Stimulated activated CD8-positive, alpha-beta memory T cell treated with anti-CD3 and anti-CD28 coated beads, Interleukin-2, amount 100 ng/mL, for 48 hours (primary cell): ENCODE data around the gene UBQLNL.

Source experiments
- DNase-seq, 2 donors: peaks; one replicate each; pipeline ENCODE4 v3.0.0-alpha.2; 2020; ENCODE audit warnings: low read depth in 2 of 2

The UBQLNL gene

GRCh38 chr11:5516599-5516998 lies at the start of gene UBQLNL:
Gene UBQLNL, minus strand, starts transcription at chr11:5516699. Its CDS starts 258 bp downstream, at chr11:5516441.
- no peak for DNase-seq

GRCh38 chr11:5564259-5565019 lies 47.9 kb upstream of the UBQLNL start:
- no peak for DNase-seq

- DNase-seq, result no peak
Measured at GRCh38 chr11:5557751-5558150, 41.3 kb upstream of the UBQLNL start.

- no peak for DNase-seq
Measured at GRCh38 chr11:5556596-5557188, 40.2 kb upstream of the UBQLNL start.

GRCh38 chr11:5553343-5553742 lies 36.8 kb upstream of the UBQLNL start:
- no peak for DNase-seq

- no peak for DNase-seq
Measured at GRCh38 chr11:5550440-5551095, 34.1 kb upstream of the UBQLNL start.

- DNase-seq, result no peak
Measured at GRCh38 chr11:5548440-5548839, 31.9 kb upstream of the UBQLNL start, which contains the start of gene OR52H1. Gene OR52H1, minus strand, starts transcription at chr11:5548540. Its CDS starts 3,035 bp downstream, at chr11:5545505.

- DNase-seq, result no peak
Measured at GRCh38 chr11:5547982-5548381, 31.5 kb upstream of the UBQLNL start.

GRCh38 chr11:5546457-5546856 lies 30.0 kb upstream of the UBQLNL start:
- no peak for DNase-seq

- DNase-seq, result no peak
Measured at GRCh38 chr11:5541427-5541826, 24.9 kb upstream of the UBQLNL start.

- no peak for DNase-seq
Measured at GRCh38 chr11:5536482-5536881, 20.0 kb upstream of the UBQLNL start.

GRCh38 chr11:5534046-5534445 lies 17.5 kb upstream of the UBQLNL start:
- DNase-seq, result no peak

- DNase-seq, result no peak
Measured at GRCh38 chr11:5531053-5531831, 14.7 kb upstream of the UBQLNL start.

- no peak for DNase-seq
Measured at GRCh38 chr11:5528495-5528894, 12.0 kb upstream of the UBQLNL start.

- DNase-seq, result no peak
Measured at GRCh38 chr11:5527716-5528115, 11.2 kb upstream of the UBQLNL start.

- no peak for DNase-seq
Measured at GRCh38 chr11:5524756-5525155, 8.3 kb upstream of the UBQLNL start.

GRCh38 chr11:5522308-5522707 lies 5.8 kb upstream of the UBQLNL start:
- DNase-seq, result no peak

GRCh38 chr11:5521540-5521939 lies 5.0 kb upstream of the UBQLNL start:
- DNase-seq, result no peak

GRCh38 chr11:5514841-5515240 lies 1.7 kb downstream of the UBQLNL start:
- DNase-seq, result no peak

GRCh38 chr11:5509803-5510202 lies 6.7 kb downstream of the UBQLNL start, which contains the start of gene UBQLN3:
Gene UBQLN3, minus strand, starts transcription at chr11:5509957. Its CDS starts 399 bp downstream, at chr11:5509558.
- no peak for DNase-seq

- no peak for DNase-seq
Measured at GRCh38 chr11:5508605-5509004, 7.9 kb downstream of the UBQLNL start.

- no peak for DNase-seq
Measured at GRCh38 chr11:5507933-5508305, 8.6 kb downstream of the UBQLNL start.
